DMS53 treated with DMSO at 0.1 percent for 48 hours (cell line): ENCODE data around the gene ACBD6.
"Not testable (repeated sequence)": the region's sequence is repeated elsewhere in the genome, so short reads cannot be mapped to it uniquely, and the experiment has no call there.

Source experiments
- DNase-seq: peaks from one replicate; lab custom pipeline; 2025; ENCODE audit not compliant: unreplicated experiment; lab: John Stamatoyannopoulos, UW

Gene ACBD6

DNA sequence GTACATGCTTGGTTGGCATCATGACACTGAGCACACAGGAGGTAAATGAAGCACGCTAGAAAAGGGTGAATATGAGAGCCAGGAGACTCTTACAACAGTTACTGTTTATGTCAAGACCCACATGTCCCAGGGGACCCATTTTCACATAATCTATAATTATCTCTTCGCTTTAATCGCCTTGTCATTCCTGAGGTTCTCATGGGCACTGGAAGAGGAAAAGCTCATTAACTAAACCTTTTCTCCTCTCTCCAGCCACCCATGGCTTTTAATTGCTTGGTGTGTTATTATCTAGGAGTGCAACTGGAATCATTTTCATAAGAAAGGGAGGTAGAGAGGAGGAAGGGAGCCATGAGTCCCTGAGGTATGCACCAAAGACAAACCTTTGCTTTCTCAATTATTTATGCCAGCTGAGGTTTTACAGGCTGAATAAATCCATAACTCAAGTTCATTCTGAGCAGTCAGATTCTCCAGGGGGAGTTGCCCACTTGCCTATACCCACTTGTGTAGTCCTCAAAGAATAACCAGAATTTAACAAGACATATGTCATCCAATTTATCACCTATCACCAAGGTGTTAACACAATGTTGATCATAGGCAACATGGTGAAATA, 77.4 kb downstream of the ACBD6 start:
- DNase-seq = no peak

DNA sequence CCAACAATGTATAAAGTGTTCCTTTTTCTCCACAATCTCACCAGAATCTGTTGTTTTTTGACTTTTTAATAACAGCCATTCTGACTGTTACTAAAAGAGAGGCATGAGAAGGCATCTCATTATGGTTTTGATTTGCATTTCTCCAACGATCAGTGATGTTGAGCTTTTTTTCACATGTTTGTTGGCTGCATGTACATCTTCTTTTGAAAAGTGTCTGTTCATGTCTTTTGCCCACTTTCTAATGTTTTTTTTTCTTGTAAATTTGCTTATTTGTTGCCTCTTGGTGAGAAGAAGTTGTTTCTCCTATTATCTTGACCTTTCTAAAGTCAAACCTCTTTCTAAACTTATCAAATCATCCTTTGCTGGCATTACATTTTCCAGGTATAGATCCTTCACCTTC, 80.8 kb downstream of the ACBD6 start:
- DNase-seq = no peak

DNA sequence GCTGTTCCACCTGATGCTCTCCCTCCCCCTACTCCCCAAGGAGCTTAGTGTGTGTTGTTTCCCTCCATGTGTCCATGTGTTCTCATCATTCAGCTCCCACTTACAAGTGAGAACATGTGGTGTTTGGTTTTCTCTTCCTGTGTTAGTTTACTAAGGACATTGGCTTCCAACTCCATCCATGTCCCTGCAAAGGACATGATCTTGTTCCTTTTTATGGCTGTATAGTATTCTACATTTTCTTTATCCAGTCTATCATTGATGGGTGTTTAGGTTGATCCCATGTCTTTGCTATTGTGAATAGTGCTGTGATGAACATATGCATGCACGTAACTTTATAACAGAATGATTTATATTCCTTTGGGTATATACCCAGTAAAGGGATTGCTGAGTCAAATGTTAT, 81.2 kb downstream of the ACBD6 start:
- not testable (repeated sequence) for DNase-seq

DNA sequence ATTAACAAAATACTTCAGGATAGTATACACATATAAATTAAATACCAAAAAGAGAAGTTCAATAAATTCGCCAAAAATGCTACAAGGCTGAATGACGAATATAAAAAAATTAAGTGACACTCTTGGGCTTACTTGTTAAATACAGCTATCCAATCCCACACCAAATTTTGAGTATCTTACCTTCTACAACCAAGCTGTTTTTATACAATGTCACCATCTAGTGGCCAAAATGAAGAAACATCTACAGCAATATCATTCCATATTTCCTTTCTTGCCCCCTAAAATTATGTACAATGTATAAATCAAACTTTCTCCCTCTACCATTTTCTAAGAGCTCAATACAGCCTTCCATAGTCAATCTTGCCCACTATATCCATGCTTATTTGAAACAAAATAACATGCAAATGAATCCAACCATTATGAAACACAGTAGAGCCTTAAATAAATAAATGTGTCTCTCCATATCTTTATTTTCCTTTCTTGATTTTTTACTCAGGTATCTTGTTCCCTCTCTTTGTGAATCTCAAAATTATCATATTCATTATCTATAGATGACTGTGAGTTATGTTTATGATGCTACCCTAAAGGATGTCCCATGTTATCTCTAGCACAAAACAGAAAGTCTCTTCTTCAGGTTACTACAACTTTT, 86.3 kb downstream of the ACBD6 start:
- DNase-seq = peak; percentile 47

DNA sequence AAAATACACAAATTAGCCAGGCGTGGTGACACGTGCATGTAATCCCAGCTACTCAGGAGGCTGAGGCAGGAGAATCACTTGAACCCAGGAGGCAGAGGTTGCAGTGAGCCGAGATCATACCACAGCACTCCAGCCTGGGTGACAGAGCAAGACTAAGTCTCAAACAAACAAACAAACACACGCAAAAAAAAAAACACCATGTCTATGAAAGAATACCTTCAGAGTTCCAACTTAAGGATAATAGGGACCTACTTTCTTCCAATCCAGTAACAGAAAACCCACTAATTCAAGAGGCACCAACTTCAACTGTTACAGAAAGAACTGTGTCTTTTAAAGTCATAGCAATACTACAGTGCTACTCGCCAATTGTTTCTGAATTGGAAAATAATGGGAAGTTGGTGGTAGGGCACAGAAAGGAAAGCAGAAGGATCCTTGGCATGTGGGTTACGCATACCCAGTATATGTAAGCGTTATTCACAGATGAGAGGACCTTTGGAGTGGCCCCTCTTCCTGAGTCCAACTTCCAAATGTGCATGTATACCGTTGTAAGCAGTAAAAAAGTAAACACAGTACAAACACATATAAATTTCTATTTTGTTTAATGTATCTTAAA, 87.0 kb downstream of the ACBD6 start:
- DNase-seq = no peak

DNA sequence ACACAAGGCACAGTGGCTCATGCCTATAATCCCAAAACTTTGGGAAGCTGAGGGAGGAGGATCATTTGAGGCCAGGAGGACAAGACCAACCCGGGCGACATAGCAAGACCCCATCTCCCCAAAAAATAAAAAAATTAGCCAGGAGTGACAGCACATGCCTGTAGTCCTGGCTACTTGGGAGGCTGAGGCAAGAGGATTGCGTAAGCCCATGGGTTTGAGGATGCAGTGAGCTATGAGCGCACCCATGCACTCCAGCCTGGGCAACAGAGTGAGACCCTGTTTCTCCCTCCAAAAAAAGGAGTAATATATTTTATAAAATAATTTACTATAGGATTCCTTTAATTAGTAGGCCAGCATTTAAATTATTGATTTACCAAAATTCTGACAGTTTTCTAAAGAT, 89.8 kb downstream of the ACBD6 start:
- DNase-seq = no peak

DNA sequence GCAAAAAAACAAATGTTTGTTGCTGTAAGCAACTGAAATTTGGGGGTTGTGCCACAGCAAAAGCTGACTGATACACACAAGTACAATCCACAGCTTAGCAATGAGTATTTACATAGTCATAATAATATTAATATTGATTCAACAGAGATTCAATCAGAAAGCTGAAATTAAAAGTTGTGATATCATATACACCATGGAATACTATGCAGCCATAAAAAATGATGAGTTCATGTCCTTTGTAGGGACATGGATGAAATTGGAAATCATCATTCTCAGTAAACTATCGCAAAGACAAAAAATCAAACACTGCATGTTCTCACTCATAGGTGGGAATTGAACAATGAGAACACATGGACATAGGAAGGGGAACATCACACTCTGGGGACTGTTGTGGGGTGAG, 94.2 kb downstream of the ACBD6 start:
- DNase-seq = not testable (repeated sequence)

DNA sequence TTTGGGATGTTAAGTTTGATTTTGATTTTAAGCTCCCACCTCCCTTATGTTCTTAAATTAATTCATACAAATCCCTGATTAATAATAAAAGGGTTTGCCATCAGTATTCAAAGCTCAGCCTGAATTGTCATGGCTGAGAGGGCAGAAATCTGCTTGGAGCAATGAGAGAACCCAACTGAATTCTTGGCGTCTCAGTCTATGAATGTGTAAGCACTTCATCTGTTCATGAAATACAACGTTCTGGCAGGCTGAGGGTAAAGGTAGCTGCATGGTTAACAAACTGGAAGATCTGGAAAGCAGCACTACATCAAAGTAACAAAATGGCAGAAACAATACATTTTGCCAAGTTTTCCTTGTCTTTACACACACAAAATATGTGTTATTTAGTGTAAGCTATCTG, 95.3 kb downstream of the ACBD6 start:
- DNase-seq = no peak

DNA sequence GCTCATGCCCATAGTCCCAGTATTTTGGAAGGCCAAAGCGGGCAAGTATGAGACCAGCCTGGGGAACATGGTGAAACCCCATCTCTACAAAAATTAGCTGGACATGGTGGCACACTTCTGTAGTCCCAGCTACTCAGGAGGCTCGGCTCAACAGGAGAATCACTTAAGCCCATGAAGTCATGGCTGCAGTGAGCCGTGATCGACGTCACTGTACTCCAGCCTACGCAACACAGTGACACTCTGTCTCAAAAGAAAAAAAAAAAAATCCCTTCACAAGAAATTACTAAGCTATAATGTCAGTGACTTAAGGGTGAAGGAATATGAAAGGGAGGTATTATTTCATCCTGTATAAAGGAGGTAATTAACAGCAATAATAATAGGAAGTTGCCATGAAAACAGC, 99.8 kb downstream of the ACBD6 start:
- DNase-seq = no peak

DNA sequence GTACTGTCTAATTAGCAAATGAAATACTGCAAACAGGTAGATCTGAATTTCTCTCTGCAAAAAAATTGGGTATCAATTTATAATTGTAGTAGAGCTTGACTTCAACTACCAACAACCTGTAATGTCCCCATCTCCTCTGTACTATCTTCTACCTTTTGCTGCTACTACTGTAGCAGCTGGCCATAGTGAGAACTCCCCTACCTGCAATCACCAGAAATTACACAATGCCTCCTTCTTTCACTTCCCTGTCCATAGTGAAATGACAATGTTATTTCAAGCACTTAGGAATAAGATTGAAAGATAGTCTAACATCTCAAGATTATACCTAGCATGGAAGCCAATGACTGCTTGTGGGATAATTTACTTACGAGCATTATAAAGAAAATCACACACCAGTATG, 100.4 kb downstream of the ACBD6 start:
- no peak for DNase-seq

DNA sequence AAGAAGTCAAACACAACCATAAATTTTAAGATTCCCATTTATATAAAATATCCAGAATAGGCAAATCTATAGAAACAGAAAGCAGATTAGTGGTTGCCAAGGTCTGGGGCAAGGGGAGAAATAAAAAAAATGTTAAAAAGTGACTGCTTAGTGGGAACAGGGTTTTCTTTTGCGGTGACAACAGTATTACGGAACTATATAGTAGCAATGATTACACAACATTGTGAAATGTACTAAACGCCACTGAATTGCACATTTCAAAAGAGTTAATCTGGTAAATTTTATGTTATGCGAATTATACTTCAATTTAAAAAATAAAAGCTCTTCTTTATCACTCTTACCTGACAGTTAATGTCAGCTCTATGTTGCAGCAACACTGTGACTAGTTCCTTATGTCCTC, 105.2 kb downstream of the ACBD6 start:
- DNase-seq = no peak

DNA sequence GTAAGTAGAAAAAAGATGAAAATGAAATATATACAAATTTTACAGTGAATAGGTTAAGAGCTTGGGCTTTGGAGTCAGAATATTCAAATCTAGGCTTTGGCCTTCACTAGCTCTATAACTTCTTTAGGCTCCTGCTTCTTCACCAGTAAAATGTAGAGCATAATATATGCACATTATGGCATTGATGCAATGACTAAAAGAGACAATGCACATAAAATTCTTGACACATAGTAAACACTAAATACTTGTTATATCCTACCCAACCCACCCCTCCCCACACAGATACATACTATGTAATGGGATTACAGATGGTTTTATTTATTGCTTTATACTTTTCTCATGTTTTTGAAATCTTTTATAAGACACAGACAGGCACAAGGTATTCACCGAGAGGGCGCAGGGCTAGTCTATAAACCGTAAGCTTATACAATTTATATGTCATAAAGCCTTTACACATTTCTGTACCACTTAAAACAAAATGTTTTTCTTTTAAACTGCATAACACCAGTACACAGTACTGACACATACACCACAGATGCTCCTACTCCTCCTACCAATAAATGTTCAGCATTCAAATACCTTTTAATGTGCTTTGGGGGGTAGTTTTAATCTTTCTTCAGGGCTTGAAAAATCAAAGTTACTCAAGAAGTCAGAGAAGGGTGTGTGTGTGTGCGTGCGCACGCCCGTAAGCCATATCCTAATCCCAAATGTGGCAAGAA, 109.8 kb downstream of the ACBD6 start:
- no peak for DNase-seq

DNA sequence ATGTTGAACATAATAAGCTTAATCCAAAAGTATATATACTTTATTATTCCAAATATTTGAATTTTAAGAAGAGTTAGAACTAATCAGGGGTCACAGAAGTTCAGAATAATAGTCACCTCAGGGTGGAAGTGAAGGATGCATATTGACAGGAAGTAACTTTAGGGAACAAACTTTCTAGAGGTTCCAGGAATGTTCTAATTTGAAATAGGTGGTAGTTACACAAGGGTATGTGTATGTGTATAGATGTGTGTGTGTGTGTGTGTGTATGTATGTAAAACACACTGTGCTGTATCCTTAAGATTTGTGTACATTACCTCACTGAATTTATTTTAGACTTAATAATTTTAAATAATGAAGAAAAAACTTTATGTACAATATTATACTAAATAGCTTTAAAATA, 110.4 kb downstream of the ACBD6 start:
- DNase-seq = no peak

DNA sequence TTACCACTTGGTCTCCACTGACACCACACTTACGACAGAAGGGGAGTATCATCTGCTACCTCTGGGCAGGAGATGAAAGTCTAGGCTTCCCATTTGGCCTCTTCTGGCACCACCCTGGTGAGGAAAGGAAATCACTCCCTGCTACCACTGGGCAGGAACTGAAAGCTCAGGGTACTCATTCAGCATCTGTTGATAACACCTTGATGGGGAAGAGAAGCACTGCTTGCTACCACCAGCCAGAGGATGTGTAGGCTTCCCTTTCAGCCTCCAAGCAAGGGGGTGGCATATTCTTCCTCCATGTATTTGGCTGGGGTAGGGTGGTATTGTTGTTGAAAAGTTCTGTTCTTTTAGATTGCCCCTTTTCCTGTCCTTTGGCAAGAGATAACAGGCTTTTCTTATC, 115.0 kb downstream of the ACBD6 start:
- no peak for DNase-seq

DNA sequence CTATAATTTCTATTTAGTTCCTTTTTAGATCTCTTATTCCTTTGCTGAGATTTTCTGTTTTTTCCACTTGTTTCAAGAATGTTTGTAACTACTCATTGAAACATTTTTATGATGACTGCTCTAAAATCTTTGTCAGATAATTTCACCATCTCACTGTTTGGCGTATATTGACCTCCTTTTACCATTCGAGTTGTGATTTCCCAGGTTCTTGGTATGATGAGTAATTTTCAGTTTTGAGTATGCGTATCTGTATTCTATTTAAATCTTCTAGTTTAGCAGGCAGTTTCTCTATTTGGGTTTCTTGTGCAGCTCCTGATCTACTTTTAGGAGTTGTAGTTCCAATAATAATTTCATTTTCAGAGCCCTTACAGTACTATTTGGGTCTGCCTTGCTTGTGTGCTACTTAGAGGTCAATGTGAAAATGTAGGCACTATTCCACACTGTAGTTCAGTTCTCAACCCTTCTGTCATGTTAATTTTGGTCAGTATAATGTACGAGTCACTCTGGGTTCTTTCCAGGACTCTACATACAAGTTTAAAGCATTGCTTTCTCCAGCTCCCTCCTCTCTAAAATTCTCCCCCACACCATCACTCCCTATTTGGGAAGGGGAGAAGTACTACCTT, 115.5 kb downstream of the ACBD6 start:
- no peak for DNase-seq

DNA sequence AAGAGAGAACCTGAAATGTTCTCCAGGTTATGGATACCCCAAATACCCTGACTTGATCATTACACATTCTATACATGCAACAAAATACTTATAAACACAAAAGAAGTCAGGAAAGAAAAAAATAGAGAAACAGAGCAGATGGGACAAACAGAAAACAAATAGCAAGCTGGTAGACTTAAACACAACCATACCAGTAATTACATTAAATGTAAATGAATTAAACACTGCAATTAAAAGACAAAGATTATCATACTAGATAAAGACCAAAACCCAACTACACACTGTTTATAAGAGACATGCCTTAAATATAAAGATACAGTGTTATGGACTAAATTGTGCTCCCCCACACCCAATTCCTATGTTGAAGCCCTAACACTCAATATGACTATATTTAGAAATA, 117.2 kb downstream of the ACBD6 start:
- no peak for DNase-seq

DNA sequence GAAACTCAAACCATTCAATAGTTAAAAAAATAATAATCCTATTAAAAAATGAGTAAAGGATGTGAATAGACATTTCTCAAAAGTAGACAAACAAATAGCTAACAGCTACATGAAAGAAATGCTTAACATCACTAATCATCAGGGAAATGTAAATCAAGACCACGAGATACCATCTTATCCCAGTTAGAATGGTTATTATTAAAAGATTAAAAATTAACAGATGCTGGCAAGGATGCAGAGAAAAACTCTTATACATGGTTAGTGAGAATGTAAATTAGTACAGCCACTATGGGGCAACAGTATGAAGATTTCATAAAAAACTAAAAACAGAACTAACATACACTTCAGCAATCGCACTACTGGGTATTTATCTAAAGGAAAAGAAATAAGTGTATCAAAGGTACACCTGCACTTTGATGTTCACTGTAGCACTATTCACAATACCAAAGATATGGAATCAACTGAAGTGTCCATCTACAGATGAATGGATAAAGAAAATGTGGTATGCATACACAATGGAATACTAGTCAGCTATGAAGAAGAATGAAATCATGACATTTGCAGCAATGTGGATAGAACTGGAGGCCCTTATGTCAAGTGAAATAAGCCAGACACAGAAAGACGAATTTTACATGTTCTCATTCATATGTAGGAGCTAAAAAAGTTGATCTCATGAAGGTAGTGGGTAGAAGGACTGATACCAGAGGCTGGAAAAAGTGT, 117.9 kb downstream of the ACBD6 start:
- no peak for DNase-seq

DNA sequence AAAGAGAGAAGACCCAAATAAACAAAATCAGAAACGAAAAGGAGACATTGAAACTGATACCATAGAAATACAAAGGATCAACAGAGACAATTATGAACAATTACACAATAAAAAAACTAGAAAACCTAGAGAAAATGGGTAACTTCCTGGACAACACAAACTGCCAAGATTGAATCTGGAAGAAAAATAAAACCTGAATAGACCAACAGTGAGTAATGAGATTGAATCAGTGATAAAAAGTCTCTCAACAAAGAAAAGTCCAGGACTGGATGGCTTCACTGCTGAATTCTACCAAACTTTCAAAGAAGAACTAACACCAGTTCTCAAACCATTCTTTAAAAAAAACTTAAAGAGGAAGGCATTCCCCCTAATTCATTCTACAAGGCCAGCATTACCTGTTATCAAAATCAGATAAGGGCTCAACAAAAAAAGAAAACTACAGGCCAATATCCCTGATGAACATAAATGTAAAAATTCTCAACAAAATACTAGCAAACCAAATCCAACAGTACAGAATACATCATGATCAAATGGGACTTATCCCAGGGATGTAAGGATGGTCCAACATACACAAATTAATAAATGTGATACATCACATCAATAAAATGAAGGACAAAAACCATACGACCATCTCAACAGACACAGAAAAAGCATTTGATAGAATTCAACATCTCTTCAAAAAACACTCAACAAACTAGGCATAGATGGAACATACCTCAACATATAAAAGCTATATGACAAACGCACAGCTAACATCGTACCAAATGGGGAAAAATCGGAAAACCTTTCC, 119.9 kb downstream of the ACBD6 start:
- DNase-seq = no peak

DNA sequence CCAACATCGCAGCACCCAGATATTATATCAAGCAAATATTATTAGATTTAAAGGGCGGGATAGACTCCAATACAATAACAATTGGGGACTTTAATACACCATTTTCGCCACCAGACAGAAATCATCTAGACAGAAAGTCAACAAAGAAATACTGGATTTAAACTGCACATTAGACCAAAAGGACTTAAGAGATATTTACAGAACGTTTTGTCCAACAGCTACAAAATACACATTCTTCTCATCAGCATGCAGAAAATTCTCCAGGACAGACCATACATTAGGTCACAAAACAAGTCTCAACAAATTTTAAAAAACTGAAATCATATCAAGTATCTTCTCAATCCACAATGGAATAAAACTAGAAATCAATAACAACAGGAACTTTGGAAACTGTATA, 121.2 kb downstream of the ACBD6 start:
- DNase-seq = no peak
